GM20000 (cell line): Measurements from ENCODE around the gene KLHL3.

Source experiments
- DNase-seq: peaks from one replicate; pipeline ENCODE4 v3.0.0; 2012; ENCODE audit warnings: low spot score
- TF ChIP-seq, protein P1 (sequence below): IDR thresholded peaks from 2 replicates; pipeline ENCODE4 v1.5.1; 2012; ENCODE audit warnings: mild to moderate bottlenecking, control low read depth; ENCODE audit errors: extremely low read depth, missing control alignments

Gene KLHL3

DNA sequence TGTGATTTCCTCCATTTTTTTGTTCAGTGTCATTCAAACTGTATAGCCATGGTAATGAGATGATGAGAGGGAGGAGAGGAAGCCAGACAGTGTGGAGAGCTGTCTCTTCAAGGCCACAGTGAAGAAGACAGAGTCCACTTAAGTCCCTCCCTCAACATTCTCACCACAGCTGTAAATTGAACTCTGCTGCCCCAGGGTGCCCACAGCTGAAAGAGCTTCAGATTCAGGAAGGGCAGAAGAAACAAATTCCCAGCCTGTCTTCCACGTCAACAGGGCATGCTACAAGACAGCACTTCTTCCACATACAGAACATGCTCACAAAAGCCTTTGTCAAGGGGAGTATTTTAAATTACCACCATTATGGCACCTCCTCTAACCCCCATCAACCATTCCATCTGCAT lies 100.4 kb downstream of the KLHL3 start:
- TF ChIP-seq, protein P1, sequence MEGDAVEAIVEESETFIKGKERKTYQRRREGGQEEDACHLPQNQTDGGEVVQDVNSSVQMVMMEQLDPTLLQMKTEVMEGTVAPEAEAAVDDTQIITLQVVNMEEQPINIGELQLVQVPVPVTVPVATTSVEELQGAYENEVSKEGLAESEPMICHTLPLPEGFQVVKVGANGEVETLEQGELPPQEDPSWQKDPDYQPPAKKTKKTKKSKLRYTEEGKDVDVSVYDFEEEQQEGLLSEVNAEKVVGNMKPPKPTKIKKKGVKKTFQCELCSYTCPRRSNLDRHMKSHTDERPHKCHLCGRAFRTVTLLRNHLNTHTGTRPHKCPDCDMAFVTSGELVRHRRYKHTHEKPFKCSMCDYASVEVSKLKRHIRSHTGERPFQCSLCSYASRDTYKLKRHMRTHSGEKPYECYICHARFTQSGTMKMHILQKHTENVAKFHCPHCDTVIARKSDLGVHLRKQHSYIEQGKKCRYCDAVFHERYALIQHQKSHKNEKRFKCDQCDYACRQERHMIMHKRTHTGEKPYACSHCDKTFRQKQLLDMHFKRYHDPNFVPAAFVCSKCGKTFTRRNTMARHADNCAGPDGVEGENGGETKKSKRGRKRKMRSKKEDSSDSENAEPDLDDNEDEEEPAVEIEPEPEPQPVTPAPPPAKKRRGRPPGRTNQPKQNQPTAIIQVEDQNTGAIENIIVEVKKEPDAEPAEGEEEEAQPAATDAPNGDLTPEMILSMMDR, result no peak
- no peak for DNase-seq

- no peak for DNase-seq
- TF ChIP-seq, protein P1, result no peak
Measured at GRCh38 chr5:137633896-137634295, 102.0 kb downstream of the KLHL3 start.

- TF ChIP-seq, protein P1, result no peak
- no peak for DNase-seq
Measured at GRCh38 chr5:137632716-137633115, 103.2 kb downstream of the KLHL3 start.

DNA sequence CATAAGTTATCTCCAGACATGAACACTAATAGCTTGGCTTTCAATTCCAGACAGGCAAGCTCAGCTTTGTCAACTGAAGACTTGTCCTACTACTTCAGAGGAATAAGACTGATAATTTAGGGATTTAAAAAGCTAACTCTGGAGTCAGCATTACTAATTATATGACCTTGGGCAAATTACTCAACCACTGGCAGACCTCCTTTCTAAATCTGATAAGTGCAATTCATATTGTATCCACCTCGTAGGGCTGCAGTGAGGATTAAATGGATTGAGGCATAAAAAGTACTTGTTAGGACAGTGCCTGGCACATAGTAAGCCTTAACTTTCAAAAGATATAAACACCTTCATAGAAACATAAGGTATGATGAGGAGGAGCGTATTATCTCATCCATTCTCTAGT lies 104.4 kb downstream of the KLHL3 start:
- no peak for DNase-seq
- TF ChIP-seq, protein P1, result no peak

GRCh38 chr5:137630972-137631370 lies 104.9 kb downstream of the KLHL3 start:
- no peak for DNase-seq
- TF ChIP-seq, protein P1, result no peak

DNA sequence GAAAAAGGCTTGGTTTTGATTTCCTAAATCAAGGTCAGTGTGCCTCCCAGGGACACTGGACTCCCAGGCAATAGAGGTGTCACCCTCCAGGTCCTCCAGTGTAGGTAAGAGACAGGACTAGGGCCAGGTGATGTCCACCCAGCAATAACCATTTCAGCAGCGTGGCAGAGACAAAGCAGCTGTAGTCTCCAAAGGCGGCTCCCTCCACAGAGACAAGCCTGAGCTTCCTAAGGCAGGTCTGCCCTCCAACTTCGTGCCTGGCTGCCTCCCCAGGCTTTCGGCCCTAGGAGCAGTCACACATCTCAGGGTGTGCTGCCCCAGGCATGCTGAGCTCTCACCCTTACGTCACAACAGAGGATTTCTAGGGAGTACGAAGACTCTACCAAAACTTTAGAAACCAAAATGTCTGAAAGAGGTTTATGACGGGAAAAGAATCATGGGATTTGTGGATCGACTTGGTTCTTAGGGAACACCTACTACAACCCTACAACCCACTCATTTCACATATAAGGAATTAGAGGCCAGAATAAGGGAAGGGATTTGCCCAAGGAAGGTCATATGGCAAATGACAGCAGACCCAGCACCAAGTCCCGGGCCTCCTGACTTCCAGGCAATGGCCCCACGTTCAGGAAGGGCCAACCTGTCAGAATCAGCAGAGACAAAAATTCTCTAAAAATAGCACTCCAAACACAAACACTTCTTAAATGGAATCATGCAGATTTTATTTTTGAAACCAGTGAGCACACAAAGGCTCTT lies 105.5 kb downstream of the KLHL3 start:
- TF ChIP-seq, protein P1, result no peak
- no peak for DNase-seq

DNA sequence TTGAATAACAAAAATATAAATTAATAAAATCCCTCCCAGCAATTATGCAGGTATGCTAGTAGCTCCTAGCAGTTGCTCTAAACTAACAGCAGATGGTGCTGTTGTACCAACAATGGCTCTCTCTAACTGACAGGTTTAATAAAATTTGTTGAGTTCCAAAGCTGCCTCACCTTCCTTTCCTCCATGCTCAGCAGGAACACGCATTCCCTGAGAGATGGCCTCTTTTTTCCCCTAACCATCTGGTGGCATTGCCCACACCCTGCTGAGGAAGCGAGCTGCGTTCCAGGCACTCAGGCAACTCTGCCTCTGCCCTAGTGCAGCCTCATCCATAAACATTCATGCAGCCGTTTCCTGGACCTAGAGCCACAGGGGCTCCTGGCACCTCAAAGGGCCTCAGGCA lies 106.2 kb downstream of the KLHL3 start:
- TF ChIP-seq, protein P1, result peak; percentile 39
- peak; percentile 81 for DNase-seq
